Measurements from ENCODE around the gene BCORL1. TPM values are rescaled to one million over a fixed set of nuclear protein-coding genes. Genes with fewer than 3 reads are reported as not detected.

Gene BCORL1
- total RNA-seq, 1 donor, result 2.6 TPM

DNA sequence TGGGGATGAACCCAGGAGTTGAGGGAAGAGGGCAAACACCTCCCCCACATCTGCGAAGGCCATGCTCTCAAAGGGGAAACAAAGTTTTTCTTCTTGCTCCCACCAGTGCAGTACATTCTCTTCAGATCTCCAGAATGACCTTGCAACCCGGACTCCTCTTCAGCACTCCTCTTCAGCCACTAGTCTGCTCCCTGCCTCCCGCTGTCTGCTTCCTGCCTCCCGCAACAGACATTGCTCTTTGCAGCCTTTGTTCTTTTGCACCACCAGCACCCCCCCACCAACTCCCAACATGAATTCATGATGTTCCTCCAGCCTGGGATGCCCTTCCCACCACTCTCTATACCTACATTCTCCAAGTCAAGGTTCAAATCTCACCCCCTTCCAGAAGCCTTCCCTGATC is 44.4 kb upstream of the BCORL1 start:
- DNase-seq (ENCODE audit: low read depth), result no peak
- no peak overlapping the region for H3K4me3 ChIP-seq (ENCODE audit: low read depth, low read length)
- TF ChIP-seq, protein P1, sequence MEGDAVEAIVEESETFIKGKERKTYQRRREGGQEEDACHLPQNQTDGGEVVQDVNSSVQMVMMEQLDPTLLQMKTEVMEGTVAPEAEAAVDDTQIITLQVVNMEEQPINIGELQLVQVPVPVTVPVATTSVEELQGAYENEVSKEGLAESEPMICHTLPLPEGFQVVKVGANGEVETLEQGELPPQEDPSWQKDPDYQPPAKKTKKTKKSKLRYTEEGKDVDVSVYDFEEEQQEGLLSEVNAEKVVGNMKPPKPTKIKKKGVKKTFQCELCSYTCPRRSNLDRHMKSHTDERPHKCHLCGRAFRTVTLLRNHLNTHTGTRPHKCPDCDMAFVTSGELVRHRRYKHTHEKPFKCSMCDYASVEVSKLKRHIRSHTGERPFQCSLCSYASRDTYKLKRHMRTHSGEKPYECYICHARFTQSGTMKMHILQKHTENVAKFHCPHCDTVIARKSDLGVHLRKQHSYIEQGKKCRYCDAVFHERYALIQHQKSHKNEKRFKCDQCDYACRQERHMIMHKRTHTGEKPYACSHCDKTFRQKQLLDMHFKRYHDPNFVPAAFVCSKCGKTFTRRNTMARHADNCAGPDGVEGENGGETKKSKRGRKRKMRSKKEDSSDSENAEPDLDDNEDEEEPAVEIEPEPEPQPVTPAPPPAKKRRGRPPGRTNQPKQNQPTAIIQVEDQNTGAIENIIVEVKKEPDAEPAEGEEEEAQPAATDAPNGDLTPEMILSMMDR (IDR thresholded peaks at IDR 0.05; ENCODE audit: insufficient read depth, low read depth, low read length), result no peak

DNA sequence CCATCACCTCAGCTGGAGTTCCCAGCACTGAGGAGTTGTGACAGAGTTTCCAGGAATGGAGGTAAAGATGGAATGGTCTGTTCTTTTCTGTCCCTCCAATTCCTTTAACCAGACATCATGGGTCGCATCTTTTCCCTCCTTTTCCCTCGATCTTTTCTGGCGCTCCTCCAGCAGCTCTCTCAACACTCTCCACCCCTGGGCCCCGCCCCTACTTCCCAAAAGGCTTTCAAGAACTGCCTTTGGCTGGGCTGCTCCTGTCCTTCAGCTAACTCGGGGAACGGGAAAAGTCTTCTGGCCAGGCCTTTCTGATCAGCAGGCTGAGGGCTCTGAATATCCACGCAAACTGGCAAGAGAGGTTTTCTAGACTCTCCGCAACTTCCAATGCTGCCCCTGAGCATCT is 42.4 kb upstream of the BCORL1 start:
- H3K4me3 ChIP-seq (ENCODE audit: low read depth, low read length), result no peak overlapping the region
- TF ChIP-seq, protein P1 (IDR thresholded peaks at IDR 0.05; ENCODE audit: insufficient read depth, low read depth, low read length), result no peak
- no peak for DNase-seq (ENCODE audit: low read depth)

DNA sequence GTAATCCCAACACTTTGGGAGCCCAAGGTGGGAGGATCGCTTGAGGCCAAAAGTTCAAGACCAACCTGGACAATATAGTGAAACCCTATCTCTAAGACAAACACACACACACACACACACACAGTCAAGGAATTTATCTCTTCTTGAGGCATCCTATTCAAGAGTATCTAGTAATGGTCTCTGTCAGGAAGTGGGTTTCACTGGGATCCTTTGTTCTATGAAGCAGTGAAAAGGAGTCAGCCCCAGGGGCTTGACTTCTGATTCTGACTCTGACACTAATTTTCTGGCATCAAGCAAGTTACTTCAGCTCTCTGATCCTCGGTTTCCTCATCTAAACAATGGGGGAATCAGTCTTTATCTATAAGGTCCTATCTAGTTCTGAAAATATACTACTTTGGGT is 41.7 kb upstream of the BCORL1 start:
- TF ChIP-seq, protein P1 (IDR thresholded peaks at IDR 0.05; ENCODE audit: insufficient read depth, low read depth, low read length), result no peak
- H3K4me3 ChIP-seq (ENCODE audit: low read depth, low read length), result no peak overlapping the region
- no peak for DNase-seq (ENCODE audit: low read depth)

DNA sequence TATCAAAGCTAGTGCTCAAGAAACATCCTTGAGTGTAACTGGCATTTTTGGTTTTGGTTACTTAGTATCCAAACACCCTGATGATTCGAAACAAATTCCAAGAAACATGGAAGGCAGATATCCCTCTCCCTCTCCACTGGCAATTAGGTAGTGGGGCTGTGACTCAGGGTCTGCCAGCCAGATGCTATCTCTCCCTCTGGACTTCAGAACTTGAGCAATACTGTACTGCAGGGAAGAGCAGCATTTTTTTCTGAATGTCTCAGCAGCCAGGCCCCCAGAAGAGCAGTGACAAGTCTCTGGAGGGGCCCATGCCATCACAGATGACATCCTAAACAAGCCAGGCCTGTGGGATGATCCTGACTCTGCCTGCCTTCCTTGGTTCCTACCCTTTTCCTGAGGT is 37.3 kb upstream of the BCORL1 start:
- TF ChIP-seq, protein P1 (IDR thresholded peaks at IDR 0.05; ENCODE audit: insufficient read depth, low read depth, low read length), result no peak
- peak; percentile 18 for DNase-seq (ENCODE audit: low read depth)
- H3K4me3 ChIP-seq (ENCODE audit: low read depth, low read length), result no peak overlapping the region

DNA sequence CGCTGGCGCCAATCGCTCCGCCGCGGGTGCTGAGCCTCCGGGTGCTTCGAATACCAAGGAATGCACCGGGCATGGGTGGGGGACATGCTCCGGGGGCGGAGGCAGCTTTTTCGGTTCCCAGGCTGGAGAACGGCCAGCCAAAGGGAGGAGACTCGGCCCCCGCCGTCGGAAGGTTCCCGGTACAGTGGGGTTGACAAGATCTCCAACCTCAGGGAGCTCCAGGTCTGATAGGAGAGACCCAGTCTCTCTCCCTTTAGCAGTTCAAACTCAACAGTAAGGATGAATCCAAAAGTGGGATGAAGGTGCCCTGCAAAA is 29.1 kb upstream of the BCORL1 start:
- H3K4me3 ChIP-seq (ENCODE audit: low read depth, low read length), result peak overlapping the region; percentile 44
- DNase-seq (ENCODE audit: low read depth), result no peak

DNA sequence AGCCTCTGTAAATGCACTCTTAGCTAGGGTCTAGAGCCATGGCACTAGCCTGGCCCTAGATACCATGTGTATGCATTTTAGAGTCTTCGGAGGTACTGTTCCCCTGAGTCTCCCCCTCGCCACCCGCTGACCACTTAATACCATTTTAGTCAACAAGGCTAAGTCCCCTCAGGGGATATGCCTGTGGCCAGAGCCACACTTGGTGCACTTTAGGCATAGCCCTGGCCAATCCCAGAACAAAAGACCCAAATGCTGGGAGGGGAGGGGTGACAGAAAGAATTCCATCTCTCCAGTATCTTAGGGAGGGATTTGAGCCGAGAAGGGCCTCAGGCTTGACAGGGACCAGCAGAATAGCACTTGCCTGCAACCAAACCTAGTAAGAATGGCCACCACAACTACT is 28.6 kb upstream of the BCORL1 start:
- H3K4me3 ChIP-seq (ENCODE audit: low read depth, low read length), result no peak overlapping the region
- no peak for DNase-seq (ENCODE audit: low read depth)
- TF ChIP-seq, protein P1 (IDR thresholded peaks at IDR 0.05; ENCODE audit: insufficient read depth, low read depth, low read length), result no peak

More for the DNA sequence above, 29.1 kb upstream of the BCORL1 start:
- TF ChIP-seq, protein P1 (IDR thresholded peaks at IDR 0.05; ENCODE audit: insufficient read depth, low read depth, low read length), result no peak

DNA sequence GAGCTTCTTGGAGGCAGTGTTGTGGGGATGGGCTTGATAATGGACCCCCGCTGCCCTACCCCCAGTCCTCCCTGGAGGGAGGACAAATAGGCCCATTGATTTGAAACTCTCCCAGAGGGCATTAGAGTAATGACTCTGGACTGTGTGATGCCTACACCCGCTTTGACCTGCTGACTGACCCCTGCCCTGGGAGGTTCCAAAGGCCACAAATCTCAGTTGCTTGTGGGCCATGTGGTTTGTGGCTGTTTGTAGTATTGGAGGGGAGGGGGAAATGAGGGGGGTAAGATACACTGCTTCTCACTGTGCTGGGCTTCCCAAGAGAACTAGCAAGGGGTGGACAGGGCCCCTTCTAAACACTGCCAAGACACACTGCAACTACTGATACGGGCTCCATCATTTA is 27.6 kb upstream of the BCORL1 start:
- TF ChIP-seq, protein P1 (IDR thresholded peaks at IDR 0.05; ENCODE audit: insufficient read depth, low read depth, low read length), result no peak
- no peak overlapping the region for H3K4me3 ChIP-seq (ENCODE audit: low read depth, low read length)
- DNase-seq (ENCODE audit: low read depth), result no peak

All from fibroblast of villous mesenchyme (primary cell).